Nephron progenitor cell (in vitro differentiated cells): ENCODE data around the gene CEP95.
"Not testable (repeated sequence)": the region's sequence is repeated elsewhere in the genome, so short reads cannot be mapped to it uniquely, and the experiment has no call there.

Experiments used
- DNase-seq: peaks from one replicate; pipeline ENCODE4 v3.0.0; 2021
- H3K27ac Mint-ChIP-seq: 2 replicates; pipeline ENCODE4 v1.8.0; 2021; ENCODE audit warnings: mild to moderate bottlenecking, moderate library complexity, mixed read lengths
- H3K27me3 Mint-ChIP-seq: 2 replicates; pipeline ENCODE4 v1.8.0; 2021; ENCODE audit warnings: mild to moderate bottlenecking, low read depth, mixed read lengths; ENCODE audit not compliant: poor library complexity
- H3K36me3 Mint-ChIP-seq: 2 replicates; pipeline ENCODE4 v1.8.0; 2021; ENCODE audit warnings: low read depth, mixed read lengths
- H3K4me1 Mint-ChIP-seq: 2 replicates; pipeline ENCODE4 v1.8.0; 2021; ENCODE audit warnings: mixed read lengths
- H3K4me3 Mint-ChIP-seq: 2 replicates; pipeline ENCODE4 v1.8.0; 2021; ENCODE audit warnings: mild to moderate bottlenecking, moderate library complexity, mixed read lengths
- H3K9me3 Mint-ChIP-seq: 2 replicates; pipeline ENCODE4 v1.8.0; 2021; ENCODE audit warnings: mild to moderate bottlenecking, moderate library complexity, mixed read lengths
- TF ChIP-seq, protein P1 (sequence below): fragments of 200-600 bp; sonication (generic); IDR thresholded peaks from 2 replicates; pipeline ENCODE4 v1.5.0; 2021; ENCODE audit warnings: antibody characterized with exemption

CEP95 gene, protein sequence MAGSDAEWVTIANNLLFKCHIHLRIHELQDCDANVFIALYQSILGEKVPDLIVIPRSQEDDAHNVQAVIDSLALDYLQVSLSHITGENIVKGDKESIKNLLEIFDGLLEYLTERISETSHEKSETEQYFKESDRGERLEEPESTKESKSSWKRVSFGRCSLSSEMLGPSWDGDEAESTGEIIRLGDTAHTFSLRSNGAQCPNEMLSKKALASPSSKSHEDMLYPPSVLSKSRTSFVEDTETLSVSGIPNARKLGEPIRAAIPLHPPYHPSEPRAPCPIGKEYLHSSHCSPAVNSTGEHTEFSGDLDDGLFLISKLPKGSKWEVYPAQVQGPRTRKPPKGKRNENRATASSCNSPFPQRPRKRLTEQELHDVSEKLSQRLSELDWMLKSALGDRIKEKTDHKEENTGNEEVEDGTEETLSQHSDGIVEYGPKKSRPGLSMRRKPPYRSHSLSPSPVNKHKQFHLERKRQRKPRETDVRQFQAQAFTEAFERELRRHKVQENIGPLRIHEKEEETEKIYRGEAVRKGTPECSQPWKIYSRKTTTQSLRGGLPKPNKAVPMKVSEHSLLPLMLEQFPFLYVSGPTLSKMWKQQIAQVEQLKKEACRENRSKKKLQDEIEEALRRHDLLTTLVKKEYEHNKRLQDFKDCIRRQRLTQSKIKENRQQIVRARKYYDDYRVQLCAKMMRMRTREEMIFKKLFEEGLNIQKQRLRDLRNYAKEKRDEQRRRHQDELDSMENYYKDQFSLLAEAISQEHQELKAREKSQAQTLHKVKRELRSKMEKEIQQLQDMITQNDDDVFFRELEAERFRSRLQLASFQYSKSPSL

DNA sequence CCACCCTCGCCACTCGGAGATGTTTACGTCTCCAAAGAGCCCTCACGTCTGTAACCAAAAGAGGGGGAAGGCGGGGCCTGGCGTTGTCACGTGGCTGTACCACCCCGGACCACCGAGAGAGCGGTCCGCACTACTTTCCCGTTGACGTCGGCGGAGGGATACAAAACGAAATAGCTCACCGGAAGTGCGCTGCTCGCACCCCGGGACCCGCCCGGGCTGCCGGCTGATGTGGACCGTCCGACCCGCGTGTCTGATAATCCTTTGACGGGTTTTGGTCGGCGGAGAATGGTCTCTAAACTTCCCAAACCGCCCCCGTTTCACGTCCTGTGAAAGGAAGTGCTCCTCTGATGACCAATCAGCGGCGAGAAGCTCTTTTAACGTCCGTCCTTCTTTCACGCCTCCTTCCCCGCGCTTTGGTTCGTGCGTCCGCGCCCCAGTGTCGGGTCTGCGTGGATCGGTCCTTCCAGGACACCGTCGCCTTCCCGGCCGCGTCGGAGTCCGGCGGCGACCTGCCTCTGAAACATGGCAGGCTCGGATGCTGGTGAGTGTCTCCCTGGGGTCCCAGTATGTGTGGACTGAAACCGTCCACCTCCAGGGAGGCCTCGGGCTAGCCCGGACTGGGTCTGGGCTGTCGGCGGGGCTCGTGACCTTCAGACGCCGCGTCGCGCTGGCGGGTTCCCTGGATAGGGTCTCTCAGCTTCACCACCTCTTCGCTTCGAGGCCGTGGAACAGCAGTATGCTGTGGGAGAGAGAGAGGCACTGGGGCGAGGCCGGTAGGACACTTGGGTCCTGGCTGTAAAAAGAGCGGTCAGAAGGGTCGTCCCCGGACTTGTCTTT is at the start of gene CEP95:
CEP95 (plus strand) TSS at position 402 of the 837 bp plus-strand sequence; CDS start at position 523, 121 bp downstream.
- Mint-ChIP-seq H3K36me3 (peaks cover 65% of the 10 kb centered on the region), H3K27me3 (peaks cover 7% of the 10 kb centered on the region), H3K4me1 (peaks cover 62% of the 10 kb centered on the region), H3K9me3 (no peaks in the 10 kb centered on the region), H3K4me3 (peak within 1 kb of the TSS; percentile 100), H3K27ac (peak within 1 kb of the TSS; percentile 100)
- TF ChIP-seq, protein P1, sequence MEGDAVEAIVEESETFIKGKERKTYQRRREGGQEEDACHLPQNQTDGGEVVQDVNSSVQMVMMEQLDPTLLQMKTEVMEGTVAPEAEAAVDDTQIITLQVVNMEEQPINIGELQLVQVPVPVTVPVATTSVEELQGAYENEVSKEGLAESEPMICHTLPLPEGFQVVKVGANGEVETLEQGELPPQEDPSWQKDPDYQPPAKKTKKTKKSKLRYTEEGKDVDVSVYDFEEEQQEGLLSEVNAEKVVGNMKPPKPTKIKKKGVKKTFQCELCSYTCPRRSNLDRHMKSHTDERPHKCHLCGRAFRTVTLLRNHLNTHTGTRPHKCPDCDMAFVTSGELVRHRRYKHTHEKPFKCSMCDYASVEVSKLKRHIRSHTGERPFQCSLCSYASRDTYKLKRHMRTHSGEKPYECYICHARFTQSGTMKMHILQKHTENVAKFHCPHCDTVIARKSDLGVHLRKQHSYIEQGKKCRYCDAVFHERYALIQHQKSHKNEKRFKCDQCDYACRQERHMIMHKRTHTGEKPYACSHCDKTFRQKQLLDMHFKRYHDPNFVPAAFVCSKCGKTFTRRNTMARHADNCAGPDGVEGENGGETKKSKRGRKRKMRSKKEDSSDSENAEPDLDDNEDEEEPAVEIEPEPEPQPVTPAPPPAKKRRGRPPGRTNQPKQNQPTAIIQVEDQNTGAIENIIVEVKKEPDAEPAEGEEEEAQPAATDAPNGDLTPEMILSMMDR, result no peak
- peak; percentile 93 for DNase-seq

DNA sequence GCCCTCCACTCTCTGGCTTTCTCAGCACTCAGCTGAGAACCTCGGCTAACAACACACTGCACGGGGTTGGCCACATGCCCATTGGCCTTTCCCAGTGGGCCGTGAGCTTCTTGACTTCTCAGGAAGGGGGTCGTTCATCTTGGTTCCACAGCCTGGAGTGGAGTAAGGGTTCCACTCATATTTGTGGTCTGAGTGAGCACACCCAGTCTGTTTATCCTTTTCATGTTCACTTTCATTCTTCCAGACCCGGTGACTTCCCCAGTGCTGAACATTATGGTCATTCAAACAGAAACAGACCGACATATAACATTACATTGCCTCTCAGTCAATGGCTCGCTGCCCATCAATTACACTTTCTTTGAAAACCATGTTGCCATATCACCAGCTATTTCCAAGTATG is 49.6 kb upstream of the CEP95 start:
- TF ChIP-seq, protein P1, result no peak
- DNase-seq, result no peak
- H3K27ac Mint-ChIP-seq, result no peak overlapping the region
- no peak overlapping the region for H3K4me3 Mint-ChIP-seq
- no peaks in the 10 kb centered on the region for H3K4me1 Mint-ChIP-seq
- H3K9me3 Mint-ChIP-seq, result no peaks in the 10 kb centered on the region
- no peaks in the 10 kb centered on the region for H3K36me3 Mint-ChIP-seq
- peaks cover 11% of the 10 kb centered on the region for H3K27me3 Mint-ChIP-seq

DNA sequence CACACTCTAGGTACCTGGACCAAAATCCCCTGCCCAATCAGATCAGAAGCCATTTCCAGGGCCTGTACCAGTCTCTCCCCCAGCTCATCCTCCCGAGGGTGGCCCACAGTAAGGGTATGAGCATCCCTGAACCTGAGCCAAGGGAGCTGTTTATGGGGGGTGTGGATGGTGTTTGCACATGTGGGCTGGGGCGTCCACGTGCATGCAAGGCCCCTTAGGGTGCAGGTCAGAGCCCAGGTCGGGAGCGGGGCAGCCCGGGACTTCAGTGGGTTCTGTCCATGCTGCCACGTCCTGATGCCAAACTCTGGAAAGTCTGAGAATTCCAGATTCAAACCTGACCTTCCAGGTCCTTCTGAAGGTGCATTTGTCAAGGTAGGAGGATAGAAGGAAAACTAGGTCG is 48.0 kb upstream of the CEP95 start:
- Mint-ChIP-seq H3K4me1 (no peaks in the 10 kb centered on the region), H3K4me3 (no peak overlapping the region), H3K27me3 (peaks cover 16% of the 10 kb centered on the region), H3K36me3 (no peaks in the 10 kb centered on the region), H3K27ac (no peak overlapping the region), H3K9me3 (no peaks in the 10 kb centered on the region)
- TF ChIP-seq, protein P1, result no peak
- no peak for DNase-seq

DNA sequence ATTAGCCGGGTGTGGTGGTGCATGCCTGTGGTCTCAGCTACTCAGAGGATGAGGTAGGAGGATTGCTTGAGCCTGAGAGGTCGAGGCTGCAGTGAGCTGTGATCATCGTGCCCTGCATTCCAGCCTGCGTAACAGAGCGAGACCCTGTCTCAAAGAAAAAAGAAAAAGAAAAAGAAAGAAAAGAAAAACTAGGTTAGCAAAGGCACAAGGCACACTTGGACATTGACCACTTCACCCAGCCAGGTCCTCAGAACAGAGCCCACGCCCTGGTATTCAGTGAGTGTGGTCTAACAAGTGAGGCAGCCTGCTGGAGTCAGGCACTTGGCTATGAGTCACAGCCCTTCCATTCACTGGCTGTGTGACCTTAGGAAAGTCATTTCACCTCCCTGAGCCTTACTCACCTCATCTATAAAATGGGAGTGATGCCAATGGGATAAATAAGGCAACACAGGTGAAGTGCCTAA is 47.5 kb upstream of the CEP95 start:
- no peak overlapping the region for H3K27ac Mint-ChIP-seq

DNA sequence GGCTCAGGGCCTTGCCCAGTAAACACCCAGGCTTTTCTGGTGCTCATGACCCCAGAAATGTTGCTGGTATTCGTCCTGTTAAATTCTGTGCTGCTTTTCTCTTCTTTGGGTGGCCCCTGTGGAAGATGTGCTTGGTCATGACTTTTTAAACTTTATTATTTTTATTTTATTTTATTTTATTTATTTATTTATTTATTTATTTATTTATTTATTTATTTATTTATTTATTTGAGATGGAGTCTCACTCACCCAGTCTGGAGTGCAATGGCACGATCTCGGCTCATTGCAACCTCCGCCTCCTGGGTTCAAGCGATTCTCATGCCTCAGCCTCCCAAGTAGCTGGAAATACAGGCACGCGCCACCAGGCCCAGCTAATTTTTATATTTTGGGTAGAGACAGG is 47.0 kb upstream of the CEP95 start:
- not testable (repeated sequence) for DNase-seq, H3K9me3 Mint-ChIP-seq, H3K4me3 Mint-ChIP-seq, H3K36me3 Mint-ChIP-seq, H3K4me1 Mint-ChIP-seq, H3K27ac Mint-ChIP-seq
- H3K27me3 Mint-ChIP-seq, result peaks cover 12% of the 10 kb centered on the region

More for the DNA sequence above, 47.5 kb upstream of the CEP95 start:
- TF ChIP-seq, protein P1, result no peak
- Mint-ChIP-seq H3K9me3 (no peaks in the 10 kb centered on the region), H3K4me1 (no peaks in the 10 kb centered on the region), H3K36me3 (no peaks in the 10 kb centered on the region), H3K4me3 (no peak overlapping the region), H3K27me3 (peaks cover 16% of the 10 kb centered on the region)
- no peak for DNase-seq

DNA sequence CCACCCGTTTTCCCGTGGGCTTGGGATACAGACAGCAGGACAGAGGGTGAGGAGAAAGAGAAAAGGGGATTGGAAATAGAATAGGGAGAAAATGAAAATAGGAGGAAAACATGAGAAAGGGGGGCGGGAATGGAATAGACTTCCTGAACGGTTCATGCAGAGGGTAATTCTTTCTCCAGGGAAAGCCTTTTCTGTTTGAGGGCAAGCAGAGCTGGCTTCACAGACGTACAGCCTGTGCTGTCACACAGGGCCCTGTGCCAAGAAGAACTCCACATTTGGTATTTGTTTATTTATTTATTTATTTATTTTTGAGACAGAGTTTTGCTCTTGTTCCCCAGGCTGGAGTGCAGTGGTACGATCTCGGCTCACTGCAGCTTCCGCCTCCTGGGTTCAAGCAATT is 45.8 kb upstream of the CEP95 start:
- no peaks in the 10 kb centered on the region for H3K9me3 Mint-ChIP-seq
- no peak overlapping the region for H3K4me3 Mint-ChIP-seq
- no peaks in the 10 kb centered on the region for H3K36me3 Mint-ChIP-seq
- no peak overlapping the region for H3K27ac Mint-ChIP-seq
- peaks cover 12% of the 10 kb centered on the region for H3K27me3 Mint-ChIP-seq
- no peaks in the 10 kb centered on the region for H3K4me1 Mint-ChIP-seq
- TF ChIP-seq, protein P1, result no peak
- no peak for DNase-seq
